GM21390 (cell line): ENCODE measurements around the gene HOXA3.

Source experiments
- ATAC-seq: cut with Tn5 transposase; IDR thresholded peaks from one replicate; pipeline ENCODE4 v1.9.1; 2021; ENCODE audit not compliant: unreplicated experiment

The HOXA3 gene

GRCh38 chr7:27151931-27152815 lies at the start of gene HOXA3:
TSS of gene HOXA3 (minus strand) at chr7:27152583. CDS start at chr7:27110640, 41,943 bp downstream.
- ATAC-seq = no peak

- no peak for ATAC-seq
These were observed 49.2 kb upstream of the HOXA3 start for GRCh38 chr7:27201580-27202017.

GRCh38 chr7:27200761-27201579 lies 48.6 kb upstream of the HOXA3 start:
- no peak for ATAC-seq

GRCh38 chr7:27199849-27200760 lies 47.7 kb upstream of the HOXA3 start, which contains the start of gene HOXA13:
TSS of gene HOXA13 (minus strand) at chr7:27200091. CDS start at chr7:27200077, 14 bp downstream.
- no peak for ATAC-seq

GRCh38 chr7:27198871-27199801 lies 46.8 kb upstream of the HOXA3 start:
- no peak for ATAC-seq

GRCh38 chr7:27198138-27198841 lies 45.9 kb upstream of the HOXA3 start:
- ATAC-seq = no peak

GRCh38 chr7:27197137-27198042 lies 45.0 kb upstream of the HOXA3 start:
- ATAC-seq = no peak

- no peak for ATAC-seq
These were observed 43.9 kb upstream of the HOXA3 start for GRCh38 chr7:27196287-27196767.

GRCh38 chr7:27194686-27195379 lies 42.5 kb upstream of the HOXA3 start:
- ATAC-seq = no peak

GRCh38 chr7:27194002-27194352 lies 41.6 kb upstream of the HOXA3 start:
- ATAC-seq = no peak

GRCh38 chr7:27193335-27194001 lies 41.1 kb upstream of the HOXA3 start:
- no peak for ATAC-seq

- ATAC-seq = no peak
These were observed 40.4 kb upstream of the HOXA3 start for GRCh38 chr7:27192546-27193334.

GRCh38 chr7:27191833-27192545 lies 39.6 kb upstream of the HOXA3 start:
- ATAC-seq = no peak

GRCh38 chr7:27191161-27191731 lies 38.9 kb upstream of the HOXA3 start:
- no peak for ATAC-seq
